ENCODE data around the gene APOLD1.
"Not testable (repeated sequence)": the region's sequence is repeated elsewhere in the genome, so short reads cannot be mapped to it uniquely, and the experiment has no call there.

Gene APOLD1

GRCh38 chr12:12798480-12798879 lies 13.0 kb downstream of the APOLD1 start:
- no peak for DNase-seq (ENCODE audit: low read depth, low spot score)
- in situ Hi-C loops (cut with HindIII; ENCODE audit: low sequenced_read_pairs) = no loop called here
- no peak overlapping the region for H3K4me3 ChIP-seq (ENCODE audit: low read depth, low read length)
- TF ChIP-seq, protein P1, sequence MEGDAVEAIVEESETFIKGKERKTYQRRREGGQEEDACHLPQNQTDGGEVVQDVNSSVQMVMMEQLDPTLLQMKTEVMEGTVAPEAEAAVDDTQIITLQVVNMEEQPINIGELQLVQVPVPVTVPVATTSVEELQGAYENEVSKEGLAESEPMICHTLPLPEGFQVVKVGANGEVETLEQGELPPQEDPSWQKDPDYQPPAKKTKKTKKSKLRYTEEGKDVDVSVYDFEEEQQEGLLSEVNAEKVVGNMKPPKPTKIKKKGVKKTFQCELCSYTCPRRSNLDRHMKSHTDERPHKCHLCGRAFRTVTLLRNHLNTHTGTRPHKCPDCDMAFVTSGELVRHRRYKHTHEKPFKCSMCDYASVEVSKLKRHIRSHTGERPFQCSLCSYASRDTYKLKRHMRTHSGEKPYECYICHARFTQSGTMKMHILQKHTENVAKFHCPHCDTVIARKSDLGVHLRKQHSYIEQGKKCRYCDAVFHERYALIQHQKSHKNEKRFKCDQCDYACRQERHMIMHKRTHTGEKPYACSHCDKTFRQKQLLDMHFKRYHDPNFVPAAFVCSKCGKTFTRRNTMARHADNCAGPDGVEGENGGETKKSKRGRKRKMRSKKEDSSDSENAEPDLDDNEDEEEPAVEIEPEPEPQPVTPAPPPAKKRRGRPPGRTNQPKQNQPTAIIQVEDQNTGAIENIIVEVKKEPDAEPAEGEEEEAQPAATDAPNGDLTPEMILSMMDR (IDR thresholded peaks at IDR 0.05; ENCODE audit: low read depth, low read length) = no peak

DNA sequence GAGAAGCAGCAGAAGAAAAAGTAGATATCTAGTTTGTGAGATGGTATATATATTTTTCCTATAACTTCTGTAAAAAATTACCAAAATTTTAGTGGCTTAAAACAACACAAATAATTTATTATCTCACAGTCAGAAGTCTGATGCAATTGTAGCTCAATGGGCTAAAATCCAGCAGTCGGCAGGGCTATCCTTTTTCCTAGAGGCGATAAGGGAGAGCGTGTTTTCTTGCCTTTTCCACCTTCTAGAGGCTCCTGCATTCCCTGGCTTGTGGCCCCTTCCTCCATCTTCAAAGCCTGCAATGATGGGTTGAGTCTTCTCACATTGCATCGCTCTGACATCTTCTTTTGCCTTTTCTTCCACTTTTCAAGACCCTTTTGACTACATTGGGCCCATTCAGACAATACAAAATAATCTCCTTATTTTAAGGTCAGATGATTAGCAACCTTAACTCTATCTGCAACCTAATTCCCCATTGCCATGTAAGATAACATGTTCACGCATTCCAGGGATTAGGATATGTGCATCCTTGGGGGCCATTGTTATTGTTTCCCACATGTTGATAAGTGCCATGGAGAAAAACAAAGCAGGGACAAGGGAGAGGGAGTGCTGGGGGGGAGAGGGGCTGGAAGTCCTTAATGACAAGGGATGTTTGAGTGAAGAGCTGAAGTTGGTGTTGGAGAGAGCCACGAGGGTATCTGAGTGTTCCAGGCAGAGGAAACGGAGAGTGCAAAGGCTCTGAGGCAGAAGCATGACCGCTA lies 13.9 kb downstream of the APOLD1 start:
- H3K4me3 ChIP-seq (ENCODE audit: low read depth, low read length) = no peak overlapping the region
- in situ Hi-C loops (cut with HindIII; ENCODE audit: low sequenced_read_pairs) = no loop called here
- TF ChIP-seq, protein P1 (IDR thresholded peaks at IDR 0.05; ENCODE audit: low read depth, low read length) = no peak
- no peak for DNase-seq (ENCODE audit: low read depth, low spot score)

DNA sequence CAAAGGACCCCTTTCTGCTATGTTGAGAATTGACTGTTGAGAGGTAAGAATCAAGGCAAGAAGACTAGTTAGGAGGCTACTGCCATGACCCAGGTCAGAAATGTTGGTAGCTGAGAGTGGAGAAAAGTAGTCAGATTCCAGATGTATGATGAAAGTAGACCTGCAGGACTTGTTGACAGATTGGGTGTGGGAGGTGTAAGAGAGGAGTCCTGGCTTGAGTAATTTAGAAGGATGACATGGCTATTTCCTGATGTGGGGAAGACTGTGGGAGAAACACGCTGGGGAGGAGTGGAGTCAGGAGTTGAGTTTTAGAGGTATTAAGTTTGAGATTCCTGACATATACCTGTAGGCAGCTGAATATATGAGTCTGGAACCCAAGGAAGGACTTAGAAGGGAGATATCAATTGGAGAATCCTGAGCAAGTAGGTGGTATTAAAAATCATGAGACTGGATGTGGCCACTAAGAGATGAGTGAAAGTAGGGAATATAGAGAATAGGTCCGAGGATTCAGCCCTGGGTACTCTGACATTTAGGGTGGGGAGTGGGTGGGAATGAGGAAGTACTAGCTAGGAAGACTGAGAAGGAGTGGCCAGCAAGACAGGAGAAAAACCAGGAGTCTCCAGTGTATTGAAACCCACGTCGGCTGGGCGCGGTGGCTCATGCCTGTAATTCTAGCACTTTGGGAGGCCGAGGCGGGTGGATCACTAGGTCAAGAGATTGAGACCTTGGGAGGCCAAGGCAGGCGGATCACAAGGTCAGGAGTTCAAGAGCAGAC lies 15.1 kb downstream of the APOLD1 start:
- no peak overlapping the region for H3K4me3 ChIP-seq (ENCODE audit: low read depth, low read length)
- TF ChIP-seq, protein P1 (IDR thresholded peaks at IDR 0.05; ENCODE audit: low read depth, low read length) = no peak
- DNase-seq (ENCODE audit: low read depth, low spot score) = peak; percentile 16
- in situ Hi-C loops (cut with HindIII; ENCODE audit: low sequenced_read_pairs) = no loop called here

- H3K4me3 ChIP-seq (ENCODE audit: low read depth, low read length); DNase-seq (ENCODE audit: low read depth, low spot score); in situ Hi-C loops (cut with HindIII; ENCODE audit: low sequenced_read_pairs): not testable (repeated sequence)
Measured at GRCh38 chr12:12801656-12802055, 16.2 kb downstream of the APOLD1 start.

DNA sequence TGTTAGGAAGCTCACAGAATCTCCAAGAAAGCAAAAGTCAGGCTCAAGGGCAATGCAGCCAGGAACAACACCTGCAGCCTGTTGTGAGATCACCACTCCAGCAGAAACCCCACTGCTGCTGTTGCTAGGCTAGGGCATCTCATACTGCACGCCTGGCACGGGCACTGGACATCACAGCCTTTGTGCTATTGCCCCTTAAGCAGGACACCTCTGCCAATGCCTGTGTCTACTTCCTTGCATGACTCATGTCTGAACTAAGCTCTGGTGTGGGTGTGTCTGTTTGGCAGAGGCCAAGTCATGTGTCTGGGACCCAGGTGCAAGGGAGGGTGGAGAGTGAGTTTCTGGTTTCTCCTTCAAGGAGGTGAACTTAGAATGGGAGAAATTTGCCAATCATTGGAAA lies 17.7 kb downstream of the APOLD1 start:
- H3K4me3 ChIP-seq (ENCODE audit: low read depth, low read length) = no peak overlapping the region
- DNase-seq (ENCODE audit: low read depth, low spot score) = peak; percentile 84
- in situ Hi-C loops (cut with HindIII; ENCODE audit: low sequenced_read_pairs) = no loop called here
- TF ChIP-seq, protein P1 (IDR thresholded peaks at IDR 0.05; ENCODE audit: low read depth, low read length) = no peak

GRCh38 chr12:12804011-12804410 lies 18.6 kb downstream of the APOLD1 start:
- no peak overlapping the region for H3K4me3 ChIP-seq (ENCODE audit: low read depth, low read length)
- in situ Hi-C loops (cut with HindIII; ENCODE audit: low sequenced_read_pairs) = no loop called here
- peak; percentile 41 for DNase-seq (ENCODE audit: low read depth, low spot score)
- TF ChIP-seq, protein P1 (IDR thresholded peaks at IDR 0.05; ENCODE audit: low read depth, low read length) = no peak

DNA sequence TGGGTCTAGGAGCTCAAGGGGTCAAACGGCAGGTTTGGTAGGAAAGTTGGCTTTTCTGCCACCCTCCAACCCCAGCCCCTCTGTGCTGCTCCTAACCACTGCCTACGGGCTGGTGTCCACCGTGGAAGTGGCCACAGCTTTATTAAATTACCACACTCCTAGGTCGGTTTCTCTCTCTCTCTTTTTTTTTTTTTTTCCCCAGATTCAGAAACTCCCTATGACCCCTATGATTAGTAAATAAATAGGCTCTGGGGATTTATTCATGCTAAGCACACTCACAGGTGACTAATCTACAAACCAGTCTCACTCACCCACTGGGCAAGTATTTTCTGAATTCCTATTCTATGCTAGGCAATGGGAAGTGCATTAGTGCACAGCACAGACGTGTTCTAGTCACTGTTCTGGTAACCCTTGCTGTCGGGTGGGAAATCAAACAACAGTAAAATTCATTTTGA lies 19.0 kb downstream of the APOLD1 start:
- H3K4me3 ChIP-seq (ENCODE audit: low read depth, low read length) = no peak overlapping the region
- peak; percentile 85 for DNase-seq (ENCODE audit: low read depth, low spot score)
- in situ Hi-C loops (cut with HindIII; ENCODE audit: low sequenced_read_pairs) = no loop called here
- TF ChIP-seq, protein P1 (IDR thresholded peaks at IDR 0.05; ENCODE audit: low read depth, low read length) = no peak
